ENCODE results near the gene HNRNPUL1.
A peak's percentile ranks its signal among the peaks of the same experiment; 100 is the strongest.

HNRNPUL1 gene

DNA sequence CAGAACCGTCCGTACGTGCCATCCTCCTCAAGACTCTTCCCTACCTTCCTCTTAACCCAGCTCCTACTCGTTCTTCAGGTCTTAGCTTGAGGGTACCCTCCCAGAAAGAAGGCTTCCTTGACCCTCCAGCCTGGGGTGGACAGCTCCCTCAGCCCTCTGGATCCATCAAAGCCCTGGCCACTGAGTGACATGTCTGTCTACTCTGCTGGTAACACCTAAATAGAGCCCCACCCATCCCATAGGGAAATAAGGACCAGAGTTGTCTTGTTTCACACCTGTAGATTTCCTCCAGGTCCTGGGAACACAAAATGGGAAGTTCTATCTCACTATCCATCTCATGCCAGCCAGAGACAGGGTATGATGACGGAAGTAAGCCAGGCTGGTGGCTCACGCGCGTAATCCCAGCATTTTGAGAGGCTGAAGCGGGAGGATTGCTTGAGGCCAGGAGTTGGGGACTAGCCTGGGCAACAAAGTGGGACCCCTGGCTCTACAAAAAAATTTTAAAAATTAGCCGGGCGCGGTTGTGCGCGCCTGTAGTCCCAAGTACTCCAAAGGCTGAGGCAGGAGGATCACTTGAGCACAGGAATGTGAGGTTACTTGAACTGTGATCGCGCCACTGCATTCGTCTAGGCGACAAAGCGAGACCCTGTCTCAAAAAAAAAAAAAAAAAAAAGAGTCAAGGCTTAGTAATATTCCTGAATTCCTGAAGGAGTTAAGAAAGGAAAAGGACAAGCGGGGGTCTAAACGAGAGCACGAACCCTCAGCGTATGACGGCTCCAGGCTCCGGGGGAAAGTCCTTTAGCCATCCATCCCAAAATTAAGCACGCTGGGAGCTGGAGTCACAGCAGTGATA, 45.2 kb downstream of the HNRNPUL1 start:
- DNase-seq: no peak

DNA sequence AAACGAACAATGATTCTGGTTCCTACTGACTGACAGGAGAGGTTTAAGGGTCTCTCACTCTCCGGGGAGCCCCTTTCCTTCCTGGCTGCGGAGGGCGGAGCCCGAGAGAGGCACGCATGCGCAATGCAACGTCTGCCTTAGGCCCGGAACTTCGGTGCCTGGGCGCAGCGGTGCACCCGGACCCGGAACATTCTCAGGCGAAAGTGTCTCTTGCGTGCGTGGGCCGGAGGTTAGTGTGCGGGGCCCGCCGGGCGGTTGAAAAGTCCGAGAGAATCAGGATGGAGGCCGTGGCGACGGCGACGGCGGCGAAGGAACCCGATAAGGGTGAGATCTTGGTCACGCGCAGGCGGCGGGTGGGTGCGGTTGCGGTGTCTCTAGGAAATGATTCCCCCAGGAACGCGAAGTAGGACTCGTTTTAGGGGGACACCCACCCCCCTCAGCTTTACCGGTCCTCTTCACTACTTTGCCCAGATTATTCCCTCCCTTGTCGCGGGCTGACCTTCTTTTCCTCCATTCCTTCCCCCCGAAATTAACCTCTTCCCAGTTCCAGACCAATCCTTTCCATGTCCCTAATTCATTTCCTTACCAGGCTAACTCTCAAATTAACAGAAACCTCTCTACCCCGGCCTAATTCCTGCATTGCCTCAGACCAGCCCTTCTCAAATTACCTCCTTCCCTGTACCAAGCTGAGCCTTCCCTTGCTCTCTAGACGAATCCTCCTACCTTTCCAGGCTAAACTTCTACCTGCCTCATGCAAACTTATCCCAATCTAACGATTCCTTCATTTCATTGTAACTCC, 46.1 kb downstream of the HNRNPUL1 start, which contains the start of gene CCDC97:
Gene CCDC97, plus strand, starts transcription at position 140 of the 799 bp plus-strand sequence. Its CDS starts 139 bp downstream, at position 279.
- peak; percentile 81 for DNase-seq

DNA sequence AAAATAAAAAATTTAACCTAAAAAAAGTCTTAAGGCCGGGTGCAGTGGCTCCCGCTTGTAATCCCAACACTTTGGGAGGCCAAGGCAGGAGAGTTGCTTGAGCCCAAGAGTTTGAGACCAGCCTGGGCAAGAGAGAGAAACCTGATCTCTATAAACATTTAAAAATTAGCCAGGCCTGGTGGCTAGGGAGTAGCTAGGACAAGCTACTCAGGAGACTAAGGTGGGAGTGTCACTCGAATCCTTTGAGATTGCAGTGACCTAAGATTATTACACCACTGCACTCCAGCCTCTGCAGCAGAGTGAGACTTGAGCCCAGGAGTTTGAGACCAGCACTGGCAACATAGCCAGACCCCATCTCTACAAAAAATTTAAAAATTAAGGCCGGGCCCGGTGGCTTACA, 46.9 kb downstream of the HNRNPUL1 start:
- no peak for DNase-seq

DNA sequence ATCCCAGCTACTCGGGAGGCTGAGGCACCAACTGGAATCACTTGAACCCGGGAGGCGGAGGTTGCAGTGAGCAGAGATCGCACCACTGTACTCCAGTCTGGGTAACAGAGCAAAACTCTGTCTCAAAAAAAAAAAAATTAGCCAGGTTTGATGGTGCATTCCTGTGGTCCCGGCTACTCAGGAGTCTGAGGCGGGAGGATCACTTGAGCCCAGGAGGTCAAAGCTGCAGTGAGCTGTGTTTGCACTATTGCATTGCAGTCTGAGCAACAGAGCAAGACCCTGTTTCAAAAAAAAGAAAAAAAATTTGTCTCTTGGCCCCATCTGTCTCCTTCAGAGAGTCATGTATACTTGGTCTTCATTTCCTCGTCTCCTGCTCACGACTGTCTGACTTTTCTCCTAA, 47.4 kb downstream of the HNRNPUL1 start:
- DNase-seq: no peak

DNA sequence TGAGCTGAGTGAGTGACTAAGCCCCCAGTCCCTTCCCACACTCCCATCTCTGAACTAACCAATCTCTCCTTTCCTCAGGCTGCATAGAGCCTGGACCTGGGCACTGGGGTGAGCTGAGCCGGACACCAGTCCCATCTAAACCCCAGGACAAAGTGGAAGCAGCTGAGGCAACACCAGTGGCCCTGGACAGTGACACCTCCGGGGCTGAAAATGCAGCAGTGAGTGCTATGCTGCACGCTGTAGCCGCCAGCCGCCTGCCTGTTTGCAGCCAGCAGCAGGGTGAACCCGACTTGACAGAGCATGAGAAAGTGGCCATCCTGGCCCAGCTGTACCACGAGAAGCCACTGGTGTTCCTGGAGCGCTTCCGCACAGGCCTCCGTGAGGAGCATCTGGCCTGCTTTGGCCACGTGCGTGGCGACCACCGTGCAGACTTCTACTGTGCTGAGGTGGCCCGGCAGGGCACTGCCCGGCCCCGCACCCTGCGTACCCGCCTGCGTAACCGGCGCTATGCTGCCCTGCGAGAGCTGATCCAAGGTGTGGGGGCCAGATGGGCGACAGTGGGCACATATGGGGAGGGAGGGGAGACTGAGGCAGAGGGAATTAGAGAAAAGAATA, 52.2 kb downstream of the HNRNPUL1 start:
- no peak for DNase-seq

DNA sequence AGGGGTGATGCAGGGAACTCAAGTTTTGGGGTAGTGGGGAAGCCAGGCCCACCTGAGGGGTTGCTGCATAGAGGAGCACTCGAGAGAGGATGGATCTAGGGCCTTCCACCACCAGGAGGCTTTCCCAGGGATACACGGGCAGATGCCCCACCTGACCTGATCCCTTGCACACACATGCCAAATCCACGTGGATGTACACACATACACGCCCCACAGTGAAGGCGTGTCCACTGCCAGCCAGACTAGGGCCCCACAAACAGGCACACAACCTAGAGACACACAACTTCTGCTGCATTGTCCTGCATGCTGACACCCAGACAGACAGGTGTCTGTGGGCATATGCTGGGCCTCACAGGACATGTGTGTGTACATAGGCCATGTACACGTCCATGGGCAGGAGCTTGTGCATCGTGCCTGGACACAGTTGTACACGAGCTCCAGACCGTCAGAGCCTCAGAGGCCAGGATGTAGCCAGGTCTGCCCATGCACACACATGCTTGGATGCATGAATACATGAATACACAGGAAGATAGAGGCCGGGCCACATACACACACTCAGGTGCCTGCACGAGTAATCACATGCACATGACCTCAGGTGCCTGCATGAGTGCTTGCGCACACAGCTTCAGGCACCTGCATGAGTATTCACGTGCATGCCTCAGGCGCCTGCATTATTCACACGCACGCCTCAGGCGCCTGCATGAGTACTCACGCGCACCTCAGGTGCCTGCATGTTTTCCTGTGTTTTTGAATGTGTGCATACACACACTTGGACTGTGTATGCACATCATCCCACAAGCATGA, 54.7 kb downstream of the HNRNPUL1 start:
- DNase-seq: no peak

DNA sequence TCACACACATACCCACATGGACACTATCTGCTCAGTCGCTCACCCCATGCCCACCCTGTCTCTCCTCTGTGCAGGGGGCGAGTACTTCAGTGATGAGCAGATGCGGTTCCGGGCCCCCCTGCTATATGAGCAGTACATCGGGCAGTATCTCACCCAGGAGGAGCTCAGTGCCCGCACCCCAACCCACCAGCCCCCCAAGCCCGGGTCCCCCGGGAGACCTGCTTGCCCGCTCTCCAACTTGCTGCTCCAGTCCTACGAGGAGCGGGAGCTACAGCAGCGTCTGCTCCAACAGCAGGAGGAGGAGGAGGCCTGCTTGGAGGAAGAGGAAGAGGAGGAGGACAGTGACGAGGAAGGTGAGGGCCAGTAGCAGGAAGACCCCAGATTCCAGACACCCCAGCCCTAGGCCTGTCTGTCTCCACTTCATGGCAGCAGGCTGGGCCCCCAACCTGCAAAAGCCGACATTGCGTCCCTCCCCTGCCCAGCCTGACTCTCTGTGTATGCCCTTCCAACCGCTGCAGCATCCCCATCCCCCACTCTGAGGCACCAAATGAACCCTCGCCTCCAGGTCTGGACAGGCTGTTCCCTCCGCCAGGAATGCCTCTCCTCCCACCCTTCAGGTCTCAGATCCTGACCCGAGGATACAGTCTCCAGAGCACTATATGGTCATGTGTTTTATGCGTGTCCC, 55.5 kb downstream of the HNRNPUL1 start:
- DNase-seq: no peak

DNA sequence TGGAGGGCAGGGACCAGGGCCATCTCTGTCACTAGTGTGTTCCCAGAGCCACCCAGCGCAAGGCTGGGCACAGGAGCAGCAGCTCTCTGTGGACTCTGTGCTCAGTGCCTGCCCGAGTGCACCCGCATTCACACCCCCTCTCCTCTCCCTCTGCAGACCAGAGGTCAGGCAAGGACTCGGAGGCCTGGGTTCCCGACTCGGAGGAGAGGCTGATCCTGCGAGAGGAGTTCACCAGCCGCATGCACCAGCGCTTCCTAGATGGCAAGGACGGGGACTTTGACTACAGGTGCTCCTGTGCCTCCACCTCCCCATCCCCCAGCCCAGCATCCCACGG, 56.0 kb downstream of the HNRNPUL1 start:
- DNase-seq: no peak

DNA sequence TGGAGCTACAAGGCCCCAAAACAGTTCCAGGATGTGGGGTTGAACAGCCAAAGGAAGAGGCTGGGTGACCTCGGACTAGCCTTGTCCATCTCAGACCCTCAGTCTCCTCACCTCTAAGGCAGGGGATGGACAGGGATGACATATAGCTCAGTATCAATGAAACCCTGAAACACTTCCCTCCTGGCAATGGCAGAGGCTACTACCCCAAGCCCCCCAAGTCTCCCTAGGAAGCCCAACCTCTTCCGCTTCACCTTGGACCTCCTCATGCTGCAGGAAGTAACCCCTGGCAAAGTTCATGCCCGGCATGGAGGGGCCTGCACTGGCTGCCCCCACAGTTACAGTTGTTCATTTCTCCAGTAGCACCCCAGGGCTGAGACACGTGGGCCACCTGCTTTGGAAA, 56.4 kb downstream of the HNRNPUL1 start:
- DNase-seq: no peak

DNA sequence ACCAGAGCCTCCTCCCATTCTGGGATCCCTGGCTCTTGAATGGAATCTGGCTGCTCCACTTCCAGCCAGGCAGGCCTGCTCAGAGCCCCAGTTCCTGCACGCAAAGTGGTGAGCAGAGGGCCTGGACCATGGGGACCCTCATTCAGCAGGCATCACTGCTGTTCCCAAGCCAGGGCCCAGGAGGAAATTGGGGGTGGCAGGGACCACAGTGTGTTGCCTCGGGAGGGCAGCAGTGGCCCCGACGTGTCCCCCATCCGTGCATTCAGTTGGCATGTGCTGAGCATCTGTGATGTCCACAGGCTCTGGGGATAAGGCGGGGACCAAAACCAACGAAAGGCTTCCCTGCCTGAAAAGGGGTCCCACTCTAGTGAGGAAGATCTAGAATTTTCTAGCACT, 57.0 kb downstream of the HNRNPUL1 start:
- DNase-seq: no peak

DNA sequence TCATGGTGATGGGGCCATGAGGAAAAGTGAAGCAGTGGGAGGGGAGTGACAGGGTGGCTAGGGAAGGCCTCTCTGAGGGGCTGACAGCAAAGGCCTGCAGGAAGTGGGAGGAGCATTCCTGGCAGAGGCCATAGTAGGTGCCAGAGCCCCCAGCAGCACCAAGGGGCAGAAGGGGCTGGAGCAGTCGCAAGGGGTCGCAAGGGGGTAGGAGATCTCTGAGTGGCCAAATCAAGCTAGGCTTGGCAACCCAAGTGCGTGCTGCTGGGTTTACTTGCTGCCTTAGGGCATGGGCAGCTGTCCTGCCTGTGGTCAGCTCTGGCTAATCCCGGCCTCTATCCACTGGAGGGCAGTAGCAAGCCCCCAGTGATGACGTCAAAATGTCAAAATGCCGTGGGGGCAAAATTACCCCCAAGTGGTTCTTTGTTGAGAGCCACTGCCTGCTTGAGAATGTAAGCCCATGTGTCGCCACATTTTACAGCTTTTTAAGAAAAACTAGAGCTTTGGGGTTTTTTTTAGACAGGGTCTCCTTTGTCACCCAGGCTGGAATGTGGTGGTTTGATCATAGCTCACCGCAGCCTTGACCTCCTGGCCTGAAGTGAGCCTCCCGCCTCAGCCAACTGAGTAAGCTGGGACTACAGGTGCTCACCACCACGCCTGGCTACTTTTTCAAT, 57.6 kb downstream of the HNRNPUL1 start:
- DNase-seq: no peak

DNA sequence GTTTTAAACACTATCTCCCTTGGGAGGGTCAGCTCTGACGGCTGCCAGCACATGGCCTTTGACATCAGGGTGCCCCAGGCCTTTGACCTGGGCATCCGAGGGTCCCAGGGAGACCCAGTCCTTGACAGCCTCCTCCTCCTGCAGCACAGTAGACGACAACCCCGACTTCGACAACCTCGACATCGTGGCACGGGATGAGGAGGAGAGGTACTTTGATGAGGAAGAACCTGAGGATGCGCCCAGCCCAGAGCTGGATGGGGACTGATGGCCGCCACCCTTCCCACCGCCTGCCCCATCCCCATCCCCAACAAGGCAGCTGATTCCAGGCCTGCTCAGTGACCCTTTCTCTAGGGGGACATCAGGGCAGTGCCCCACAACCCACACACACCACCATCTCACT, 58.3 kb downstream of the HNRNPUL1 start:
- DNase-seq: no peak

DNA sequence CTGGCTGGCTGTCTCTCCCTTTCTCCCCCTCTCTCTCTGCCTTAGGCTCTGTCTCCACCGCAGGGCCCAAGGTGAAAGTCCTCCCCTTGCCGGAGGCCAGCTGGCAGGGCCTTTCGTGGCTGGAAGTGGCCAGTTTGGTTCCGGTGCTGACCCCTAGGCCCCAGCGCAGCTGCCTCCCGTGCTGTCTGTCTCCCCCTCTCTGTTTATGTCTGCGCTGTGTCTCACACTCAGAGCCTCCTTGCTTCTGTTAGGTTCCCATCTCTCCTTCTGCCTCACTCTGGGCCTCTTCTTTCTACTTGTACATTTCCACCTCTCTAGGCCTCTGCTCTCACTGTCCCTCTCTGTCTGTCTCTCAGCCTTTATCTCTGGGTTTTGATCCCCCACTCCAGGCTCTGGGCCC, 58.9 kb downstream of the HNRNPUL1 start:
- no peak for DNase-seq

DNA sequence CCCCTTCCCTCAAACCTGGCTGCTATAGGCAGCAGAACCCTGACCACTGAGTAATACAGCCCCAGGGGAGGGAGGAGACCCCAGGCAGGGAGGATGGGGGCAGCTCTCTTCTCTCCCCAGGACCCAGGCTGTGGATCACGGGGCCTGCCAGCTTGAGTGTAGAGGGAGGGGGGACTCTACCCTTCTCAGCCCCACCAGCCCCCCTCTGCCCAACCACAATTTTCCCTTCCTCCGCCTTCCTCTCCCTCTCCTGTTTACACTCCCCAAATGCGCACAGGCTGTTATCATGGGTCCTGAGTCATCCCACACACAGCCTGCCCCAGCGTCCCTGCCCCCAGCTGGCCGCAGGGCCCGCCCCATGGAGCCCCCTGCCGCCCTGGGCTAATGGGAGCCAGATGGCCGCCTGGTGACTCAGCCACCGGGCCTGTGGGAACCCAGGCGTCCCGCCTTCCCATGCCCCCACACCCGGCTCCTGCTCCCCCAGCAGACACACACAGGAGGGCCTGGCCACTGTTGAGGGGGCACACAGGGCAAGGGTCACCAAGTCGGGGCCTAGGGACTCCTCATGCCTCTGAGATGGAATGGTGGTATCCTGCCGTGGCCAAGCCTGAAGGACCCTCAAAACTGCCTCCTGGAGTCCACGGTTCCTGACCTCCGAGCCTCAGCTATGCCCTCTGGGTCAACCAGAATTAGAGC, 59.4 kb downstream of the HNRNPUL1 start:
- DNase-seq: no peak

DNA sequence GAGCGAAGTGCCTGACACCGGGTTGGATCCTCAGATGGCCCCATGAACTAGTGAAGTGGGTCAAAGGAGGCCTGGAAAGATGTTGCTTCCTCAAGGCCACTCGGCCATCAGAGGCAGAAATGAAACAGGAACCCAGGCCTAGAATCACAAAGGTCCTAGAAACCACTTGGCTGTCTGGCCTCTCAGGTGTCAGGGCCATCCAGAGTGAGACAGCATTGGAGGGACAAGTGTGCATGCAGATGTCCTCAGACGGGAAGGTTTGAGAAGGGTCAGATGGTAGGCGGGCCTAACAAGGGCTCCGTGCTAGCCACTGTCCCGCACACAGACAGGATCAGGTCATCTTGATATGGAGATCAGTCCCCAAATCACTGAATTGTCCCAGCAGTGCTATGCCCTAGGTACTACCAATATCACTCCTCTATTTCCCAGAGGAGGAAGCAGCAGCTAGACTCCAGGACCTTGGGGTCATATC, 60.1 kb downstream of the HNRNPUL1 start:
- DNase-seq: no peak

DNA sequence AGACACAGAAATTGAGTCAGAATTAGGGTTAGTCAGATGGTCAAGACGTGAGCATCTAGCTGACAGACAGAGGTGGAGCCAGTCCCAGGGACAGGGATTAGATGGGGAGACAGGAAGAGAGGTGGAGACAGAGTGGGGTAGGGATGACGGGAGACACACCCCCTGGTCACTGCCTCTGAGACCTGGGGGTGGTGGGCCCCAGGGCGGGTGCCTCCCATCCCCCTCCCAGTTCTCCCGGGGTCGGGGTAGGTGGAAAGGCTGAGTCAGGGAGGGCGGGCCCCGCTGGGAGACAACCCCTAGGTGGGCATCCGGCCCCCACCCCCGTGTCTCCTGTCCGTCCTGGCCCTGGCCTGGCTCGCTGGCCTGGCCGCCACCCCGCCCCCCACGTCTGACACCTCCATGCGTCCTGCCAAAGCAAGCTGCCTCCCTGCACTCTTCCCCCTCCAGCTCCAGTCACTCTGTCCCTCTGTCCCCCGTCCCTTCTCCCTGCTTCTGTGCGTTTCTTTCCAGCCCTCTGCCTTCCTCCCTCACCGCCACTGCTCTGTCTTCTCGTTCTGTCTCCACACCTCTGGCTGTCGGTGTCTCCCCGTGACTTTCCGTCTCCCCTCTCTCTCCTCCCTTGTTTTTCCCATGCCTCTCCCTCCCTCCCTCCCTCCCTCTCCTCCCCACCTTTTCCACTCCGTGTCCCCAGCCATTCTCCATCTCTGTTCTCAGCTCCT, 60.9 kb downstream of the HNRNPUL1 start:
- DNase-seq: no peak

DNA sequence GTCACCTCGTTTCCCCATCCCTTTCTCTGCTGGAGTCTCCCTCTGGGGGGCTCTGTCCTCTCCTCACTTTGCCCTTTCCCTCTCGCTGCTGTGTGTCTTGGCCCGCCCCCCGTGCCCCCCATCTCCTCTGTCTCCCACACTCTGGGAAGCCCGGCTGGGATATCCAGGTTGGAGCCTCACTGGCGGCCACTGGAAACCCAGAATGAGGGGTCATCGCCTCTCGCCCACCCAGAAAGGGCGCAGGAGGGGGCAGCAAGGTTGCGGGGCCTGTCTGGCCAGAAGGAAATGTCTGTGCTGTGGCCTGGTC, 61.4 kb downstream of the HNRNPUL1 start:
- DNase-seq: no peak

DNA sequence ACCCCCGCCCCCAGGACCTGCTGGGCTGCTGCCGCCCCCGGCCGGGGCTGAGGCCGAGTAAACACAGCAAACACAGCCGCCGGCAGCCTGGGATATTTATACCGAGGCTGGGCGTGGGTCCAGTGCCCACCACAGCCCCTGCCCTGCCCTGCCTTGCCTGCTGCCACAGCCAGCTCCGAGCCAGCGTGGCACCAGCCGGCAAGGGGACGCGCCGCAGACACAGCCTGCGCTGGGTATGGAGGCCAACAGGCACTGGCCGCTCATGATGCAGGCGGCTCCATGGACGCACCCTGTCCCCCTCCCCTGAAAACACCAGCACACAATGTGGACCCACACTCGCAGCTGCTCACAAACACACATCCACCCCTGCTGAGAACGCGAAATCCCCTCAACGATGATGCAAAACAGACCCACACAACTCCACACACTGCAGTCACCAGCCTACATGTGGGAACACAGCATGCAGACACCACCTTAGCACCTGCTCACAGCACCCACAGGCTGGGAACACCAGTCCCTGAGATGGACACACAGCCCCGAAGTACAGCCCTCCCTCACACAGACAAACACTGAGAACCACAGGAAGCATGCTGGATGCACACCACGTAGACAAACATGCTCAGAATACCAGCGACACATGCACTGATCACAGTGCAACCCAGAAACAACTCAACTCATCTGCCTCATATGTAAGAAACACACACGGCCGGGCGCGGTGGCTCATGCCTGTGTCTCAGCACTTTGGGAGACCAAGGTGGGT, 62.0 kb downstream of the HNRNPUL1 start:
- peak; percentile 11 for DNase-seq

DNA sequence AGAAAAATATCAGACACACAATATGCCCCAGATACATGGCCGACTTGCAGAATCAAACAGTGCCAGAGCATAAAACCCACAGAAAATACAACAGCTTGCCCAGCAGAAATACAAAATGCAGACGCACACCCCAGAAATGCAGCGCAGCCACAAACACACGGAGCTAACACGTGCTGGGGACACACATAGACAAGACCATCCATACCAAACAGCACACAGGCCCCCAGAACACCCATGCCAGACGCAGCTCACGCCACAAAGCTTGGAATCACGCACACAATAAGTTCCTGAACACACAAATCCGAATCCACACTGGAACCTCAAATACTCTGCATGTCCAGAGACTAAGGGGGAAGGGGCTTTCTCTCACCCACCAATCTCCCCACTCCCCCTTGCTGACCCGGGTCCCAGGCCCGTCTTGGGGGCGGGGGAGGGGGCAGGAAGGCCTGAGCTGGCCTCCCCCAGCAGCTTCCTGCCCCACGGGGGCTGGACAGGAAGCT, 63.0 kb downstream of the HNRNPUL1 start:
- DNase-seq: no peak
